Activated CD4-positive, alpha-beta T cell treated with anti-CD3 and anti-CD28 coated beads, Interleukin-2, Interleukin-6, amounts not matched to agents 100 ng/mL and 50 ng/mL, durations not matched to agents 16 hours and 8 hours (primary cell): ENCODE measurements around the gene PM20D1.
A peak's percentile ranks its signal among the peaks of the same experiment; 100 is the strongest.
"Not testable (repeated sequence)": the region's sequence is repeated elsewhere in the genome, so short reads cannot be mapped to it uniquely, and the experiment has no call there.

Experiments used
- DNase-seq: peaks from one replicate; pipeline ENCODE4 v3.0.0-alpha.2; 2020

PM20D1 gene

DNA sequence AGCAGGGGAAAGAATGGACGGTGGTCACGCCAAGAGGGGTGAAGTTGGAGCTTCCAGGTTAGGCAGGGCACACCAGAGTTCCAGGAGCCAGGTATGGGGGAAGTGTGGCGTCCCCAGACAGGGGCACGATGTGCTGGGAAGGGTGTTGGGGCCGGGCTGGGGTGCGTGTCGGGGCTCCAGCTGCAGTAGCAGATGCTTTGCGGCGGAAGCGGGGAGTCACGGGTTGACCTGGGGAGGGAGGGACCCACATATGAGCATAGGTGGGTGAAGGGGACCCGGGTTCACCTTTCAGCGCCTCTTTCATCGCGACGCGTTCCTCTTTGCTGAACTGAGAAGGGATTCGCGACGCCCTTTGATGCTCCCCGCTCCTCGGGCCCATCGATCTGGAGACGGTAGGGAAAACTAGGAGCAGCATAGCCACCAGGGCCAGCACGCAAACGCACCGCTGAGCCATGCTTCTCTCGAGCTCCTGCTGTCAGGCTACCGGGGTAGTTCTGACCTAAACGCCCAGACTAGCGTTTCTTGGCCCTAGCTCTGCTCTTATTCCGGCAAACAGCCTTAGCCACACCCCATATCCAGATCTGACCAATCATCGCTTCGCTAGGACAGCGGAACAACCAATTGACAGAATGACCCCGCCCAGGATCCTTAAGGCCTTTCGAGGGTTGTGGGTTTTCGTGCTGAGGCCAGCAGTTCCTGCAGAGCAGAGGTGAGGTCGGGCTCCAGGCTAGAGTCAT, at the start of gene PM20D1:
Gene PM20D1, minus strand, starts transcription at position 514 of the 737 bp plus-strand sequence. Its CDS starts 60 bp downstream, at position 454.
- DNase-seq = peak; percentile 88

DNA sequence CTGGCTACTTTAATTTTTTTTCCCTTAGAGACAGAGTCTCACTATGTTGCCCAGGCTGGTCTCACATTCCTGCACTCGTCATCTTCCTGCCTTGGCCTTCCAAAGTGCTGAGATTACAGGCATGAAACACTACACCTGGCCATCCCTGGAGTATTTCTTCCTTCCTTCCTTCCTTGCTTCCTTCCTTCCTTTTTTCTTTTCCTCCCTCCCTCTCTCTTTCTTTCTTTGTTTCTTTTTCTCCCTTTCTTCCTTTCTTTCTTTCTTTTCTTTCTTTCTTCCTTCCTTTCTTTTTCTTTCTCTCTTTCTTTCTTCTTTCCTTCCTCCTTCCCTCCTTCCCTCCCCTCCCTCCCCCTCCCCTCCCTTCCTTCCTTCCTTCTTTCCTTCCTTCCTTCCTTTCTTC, 46.4 kb upstream of the PM20D1 start:
- no peak for DNase-seq

DNA sequence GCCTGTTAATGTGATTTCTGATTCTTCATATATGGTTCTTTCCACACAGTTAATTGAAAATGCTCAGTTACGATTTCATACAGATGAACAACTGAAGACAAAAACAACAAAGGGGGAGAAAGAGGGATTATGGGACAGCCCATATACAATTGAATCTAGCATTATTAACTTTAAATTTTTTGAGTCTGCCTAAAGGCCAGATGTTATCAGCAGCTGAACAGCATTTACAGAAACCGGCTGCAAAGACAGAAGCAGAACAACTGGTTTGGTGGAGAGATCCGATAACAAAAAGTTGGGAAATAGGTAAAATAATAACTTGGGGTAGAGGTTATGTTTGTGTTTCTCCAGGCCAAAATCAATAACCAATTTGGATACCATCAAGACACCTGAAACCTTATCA, 44.2 kb upstream of the PM20D1 start:
- DNase-seq = not testable (repeated sequence)

GRCh38 chr1:205892175-205892574, 42.2 kb upstream of the PM20D1 start:
- not testable (repeated sequence) for DNase-seq

GRCh38 chr1:205891481-205891880, 41.5 kb upstream of the PM20D1 start:
- not testable (repeated sequence) for DNase-seq

- not testable (repeated sequence) for DNase-seq
Measured at GRCh38 chr1:205890631-205891030, 40.7 kb upstream of the PM20D1 start.

DNA sequence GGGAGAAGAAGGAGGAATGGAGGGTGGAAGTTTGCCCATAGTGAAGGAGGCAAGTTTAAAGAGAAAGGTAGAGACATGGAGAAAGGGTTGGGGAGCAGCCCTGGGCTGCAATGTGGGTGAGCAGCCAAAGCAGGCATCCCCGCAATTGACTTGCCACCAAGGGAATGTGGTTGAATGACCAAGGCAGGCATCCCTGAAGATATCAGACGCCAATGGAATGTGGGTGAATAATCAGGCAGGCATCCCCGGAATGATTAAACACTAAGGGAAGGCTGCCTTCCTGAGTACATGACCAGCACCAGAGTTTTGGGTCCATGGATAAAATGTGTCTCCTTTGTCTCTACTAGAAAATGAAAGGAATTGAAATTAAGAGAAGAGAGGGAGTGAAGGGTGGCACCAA, 39.8 kb upstream of the PM20D1 start:
- not testable (repeated sequence) for DNase-seq

DNA sequence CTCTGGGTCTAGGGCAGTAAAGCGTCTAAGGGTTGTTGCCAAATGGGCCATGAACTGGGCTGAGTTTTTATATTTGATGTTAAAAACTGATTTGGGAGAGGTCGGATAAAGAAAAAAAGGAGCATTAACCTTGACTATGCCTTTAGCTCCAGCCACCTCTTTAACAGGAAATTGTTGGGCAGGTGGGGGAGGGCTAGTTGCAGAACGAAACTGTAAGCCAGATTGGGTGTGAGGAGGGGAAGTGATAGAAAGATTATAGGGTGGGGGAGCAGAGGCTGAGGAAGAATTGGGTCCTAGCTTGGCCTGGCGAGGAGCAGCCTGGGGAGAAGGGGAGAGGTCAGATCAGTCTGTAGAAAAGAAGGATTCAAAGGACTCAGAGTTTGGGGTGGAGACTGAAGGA, 39.1 kb upstream of the PM20D1 start:
- peak; percentile 18 for DNase-seq

DNA sequence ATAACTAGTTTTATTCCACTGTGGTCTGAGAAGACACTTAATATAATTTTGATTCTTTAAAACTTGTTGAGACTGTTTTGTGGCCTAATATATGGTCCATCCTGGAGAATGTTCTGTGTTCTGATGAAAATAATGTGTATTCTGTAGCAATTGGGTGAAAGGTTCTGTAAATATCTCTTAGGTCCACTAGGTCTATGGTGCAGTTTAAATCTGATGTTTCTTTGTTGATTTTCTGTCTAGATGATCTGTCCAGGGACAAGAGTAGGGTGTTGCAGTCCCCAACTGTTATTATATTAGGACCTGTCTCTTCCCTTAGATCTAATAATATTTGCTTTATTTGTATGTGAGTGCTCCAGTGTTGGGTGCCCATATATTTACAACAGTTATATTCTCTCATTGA, 33.9 kb upstream of the PM20D1 start:
- DNase-seq = no peak

- no peak for DNase-seq
Measured at GRCh38 chr1:205880923-205881322, 31.0 kb upstream of the PM20D1 start.

- no peak for DNase-seq
Measured at GRCh38 chr1:205879974-205880373, 30.0 kb upstream of the PM20D1 start.

- DNase-seq = no peak
Measured at GRCh38 chr1:205878026-205878425, 28.1 kb upstream of the PM20D1 start.

- DNase-seq = not testable (repeated sequence)
Measured at GRCh38 chr1:205873148-205873547, 23.2 kb upstream of the PM20D1 start.

DNA sequence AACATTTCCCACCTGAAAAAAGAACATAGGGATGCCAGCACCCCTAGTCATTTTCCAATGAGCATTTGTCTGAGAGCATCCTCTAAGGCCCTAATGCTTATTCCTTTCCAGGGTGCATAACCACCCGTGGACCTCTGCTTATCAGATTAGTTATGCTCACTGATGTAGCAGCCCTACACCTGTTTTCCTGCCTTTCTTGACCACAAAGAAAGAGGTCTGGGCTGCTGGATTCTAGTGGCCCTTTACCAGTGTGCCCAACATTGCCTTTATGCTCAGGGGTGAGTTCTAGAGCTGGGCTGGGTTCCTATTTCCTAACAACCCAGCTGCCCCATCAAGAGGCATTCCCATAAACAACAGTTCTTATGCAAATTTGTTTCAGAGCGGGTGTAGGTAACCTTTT, 20.3 kb upstream of the PM20D1 start:
- no peak for DNase-seq

- DNase-seq = no peak
Measured at GRCh38 chr1:205861540-205861939, 11.6 kb upstream of the PM20D1 start.

- no peak for DNase-seq
Measured at GRCh38 chr1:205858141-205858961, 8.4 kb upstream of the PM20D1 start.

DNA sequence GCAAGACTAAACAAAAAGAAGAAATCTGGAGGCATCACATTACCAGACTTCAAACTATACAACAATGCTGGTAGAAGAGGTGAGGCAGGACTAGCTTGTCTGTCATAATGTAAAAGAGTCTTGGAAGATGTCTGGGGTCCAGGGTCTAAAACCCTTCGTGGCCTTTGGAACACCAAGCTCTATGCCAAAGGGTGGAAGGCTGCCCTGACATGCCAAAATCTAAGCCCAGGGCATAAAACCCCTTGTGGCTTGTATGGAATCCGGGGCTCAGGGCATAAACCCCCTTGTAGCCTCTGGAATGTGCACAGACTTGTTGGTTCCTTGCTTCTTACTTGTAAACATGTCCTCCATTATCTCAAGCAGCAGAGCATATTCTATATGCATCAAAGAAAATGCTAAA, 7.6 kb upstream of the PM20D1 start:
- not testable (repeated sequence) for DNase-seq

DNA sequence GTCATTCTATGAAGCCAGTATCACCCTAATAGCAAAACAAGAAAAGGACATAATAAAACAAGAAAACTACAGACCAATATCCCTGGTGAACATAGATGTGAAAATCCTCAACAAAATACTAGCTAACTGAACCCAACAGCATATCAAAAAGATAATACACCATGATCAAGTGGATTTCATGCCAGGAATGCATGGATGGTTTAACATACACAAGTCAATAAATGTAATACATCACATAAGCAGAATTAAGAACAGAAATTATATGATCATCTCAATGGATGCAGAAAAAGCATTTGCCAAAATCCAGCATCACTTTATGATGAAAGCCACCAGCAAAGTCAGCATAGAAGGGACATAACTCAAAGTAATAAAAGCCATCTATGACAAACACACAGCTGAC, 6.5 kb upstream of the PM20D1 start:
- DNase-seq = no peak

DNA sequence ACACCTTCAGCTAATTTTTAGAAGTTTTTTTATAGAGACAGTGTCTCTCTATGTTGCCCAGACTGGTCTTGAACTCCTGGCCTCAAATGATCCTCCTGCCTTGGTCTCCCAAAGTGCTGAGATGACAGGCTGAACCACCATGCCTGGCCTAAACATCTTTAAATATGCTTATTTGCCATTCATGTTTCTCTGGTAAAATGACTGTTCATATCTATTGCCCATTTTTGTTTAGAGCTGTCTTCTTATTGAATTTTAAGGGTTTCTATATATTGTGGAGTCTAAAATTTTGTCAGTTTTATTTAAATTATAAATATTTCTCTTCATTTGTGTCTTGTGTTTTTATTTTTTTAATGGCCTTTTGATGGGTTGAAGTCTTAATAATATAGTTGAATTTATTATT, 3.0 kb upstream of the PM20D1 start:
- no peak for DNase-seq

GRCh38 chr1:205851993-205852392, 2.1 kb upstream of the PM20D1 start:
- no peak for DNase-seq

GRCh38 chr1:205843036-205843859, 6.7 kb downstream of the PM20D1 start:
- DNase-seq = no peak

GRCh38 chr1:205842229-205842628, 7.7 kb downstream of the PM20D1 start:
- no peak for DNase-seq
